Thyroid gland (tissue), 4 donors: Measurements from ENCODE around the gene CCDC15. TPM values are rescaled to one million over a fixed set of nuclear protein-coding genes. Genes with fewer than 3 reads are reported as not detected.

ENCODE experiments used
- DNase-seq, 2 donors: peaks; one replicate each; pipeline ENCODE4 v3.0.0-alpha.2; 2019
- H3K27ac ChIP-seq, 3 donors: fragments of 200-600 bp; sonication (generic); 1 replicate in 2 of 3; 2 replicates in 1 of 3; pipeline ENCODE4 v1.5.1; 2016 to 2019; ENCODE audit warnings: mild to moderate bottlenecking in 1 of 3, moderate library complexity in 1 of 3
- H3K27me3 ChIP-seq: fragments of 200-600 bp; sonication (generic); one replicate; pipeline ENCODE4 v1.5.1; 2019
- H3K36me3 ChIP-seq, 2 donors: fragments of 200-600 bp; sonication (generic); one replicate each; pipeline ENCODE4 v1.5.1; 2016 to 2019
- H3K4me1 ChIP-seq, 2 donors: fragments of 200-600 bp; sonication (generic); one replicate each; pipeline ENCODE4 v1.5.1; 2017 to 2019
- H3K4me3 ChIP-seq, 3 donors: fragments of 200-600 bp; sonication (generic); replicated peaks in 1 of 3; 1 replicate in 2 of 3; 2 replicates in 1 of 3; pipeline ENCODE4 v1.5.1; 2016; ENCODE audit warnings: mild to moderate bottlenecking in 1 of 3
- H3K9me3 ChIP-seq: fragments of 200-600 bp; sonication (generic); one replicate; pipeline ENCODE4 v1.5.1; 2017
- CTCF ChIP-seq, 6 experiments: fragments of 200-600 bp in 3 of 6; fragments of 450-650 bp in 3 of 6; sonication (generic) in 3 of 6; IDR thresholded peaks; one replicate each; pipeline ENCODE4 v1.5.1; 2016 to 2019; ENCODE audit warnings: antibody characterized with exemption in 6 of 6, mild to moderate bottlenecking in 2 of 6, inconsistent platforms in 1 of 6, moderate library complexity in 1 of 6
- POLR2A ChIP-seq, 2 donors: fragments of 450-650 bp; IDR thresholded peaks; one replicate each; pipeline ENCODE4 v1.6.1; 2017; ENCODE audit warnings: antibody characterized with exemption in 2 of 2, mild to moderate bottlenecking in 2 of 2, moderate library complexity in 1 of 2
- WGBS, 2 donors: methylation state at CpG; one replicate each; pipeline ENCODE4 v1.1.5; 2017; 5-methylcytosine and 5-hydroxymethylcytosine counted together
- intact Hi-C: fragments of 100-400 bp; cut with DNase I; formaldehyde crosslinking; loops from one replicate; pipeline ENCODE4 v1.15.1; 2023
- total RNA-seq, 4 donors: library from RNA; depleted of rRNA; stranded (reverse); fragments of >200 nt; gene quantifications; one replicate each; pipeline ENCODE4 v1.2.3, GENCODE V29; 2016

The CCDC15 gene
- total RNA-seq, 4 donors from 2014 or later: 0.33 to 2.8 (median 1.1) TPM

DNA sequence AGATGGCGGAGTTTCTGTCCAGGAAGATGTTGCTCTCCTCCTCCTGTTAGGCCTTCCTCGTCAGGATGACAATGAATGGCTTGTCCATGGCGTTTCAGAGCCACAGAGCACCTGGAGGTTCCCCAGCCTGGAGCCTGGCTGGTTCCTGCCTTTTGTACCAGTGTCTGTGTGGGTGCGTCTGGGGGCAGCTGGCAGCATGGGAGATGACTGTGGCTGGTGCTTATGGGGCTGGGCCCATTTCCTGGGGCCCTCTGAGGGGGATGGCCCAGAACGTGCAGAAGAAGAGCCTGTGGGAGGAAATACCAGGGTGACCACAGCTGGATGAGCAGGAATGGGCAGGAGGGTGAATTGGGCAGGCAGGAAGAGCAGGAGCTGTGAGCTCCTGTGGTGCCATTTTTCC, 115.8 kb downstream of the CCDC15 start:
- intact Hi-C loops: no loop called here
- DNase-seq: peak in 1 of 2 donors; percentile 0
- Histone ChIP-seq H3K27ac (no peak overlapping the region), H3K27me3 (no peaks in the 10 kb centered on the region), H3K4me1 (no peaks in the 10 kb centered on the region), H3K36me3 (no peaks in the 10 kb centered on the region), H3K9me3 (no peaks in the 10 kb centered on the region), H3K4me3 (no peak overlapping the region)
- TF ChIP-seq CTCF (IDR thresholded peaks at IDR 0.05) (no peak), POLR2A (IDR thresholded peaks at IDR 0.05) (no peak)
- 68 to 89% methylated on average over 3 to 5 of the region's 5 CpGs for WGBS, 2 donors

- DNase-seq: peak; percentile 31 to 32
- Histone ChIP-seq H3K4me1 (no peaks in the 10 kb centered on the region), H3K36me3 (no peaks in the 10 kb centered on the region), H3K27me3 (no peaks in the 10 kb centered on the region), H3K9me3 (no peaks in the 10 kb centered on the region), H3K27ac (no peak overlapping the region), H3K4me3 (no peak overlapping the region)
- WGBS, 2 donors: 67 to 83% methylated on average over 7 of the region's 7 CpGs
- intact Hi-C loops: no loop called here
- TF ChIP-seq CTCF (IDR thresholded peaks at IDR 0.05) (no peak), POLR2A (IDR thresholded peaks at IDR 0.05) (no peak)
Observed at GRCh38 chr11:125070699-125071254, 116.8 kb downstream of the CCDC15 start.

GRCh38 chr11:125071435-125071834, 117.4 kb downstream of the CCDC15 start:
- DNase-seq: peak in 1 of 2 donors; percentile 8
- no peaks in the 10 kb centered on the region for H3K36me3 ChIP-seq
- no peak overlapping the region for H3K4me3 ChIP-seq
- H3K4me1 ChIP-seq: no peaks in the 10 kb centered on the region
- TF ChIP-seq CTCF (IDR thresholded peaks at IDR 0.05) (no peak), POLR2A (IDR thresholded peaks at IDR 0.05) (no peak)
- intact Hi-C loops: no loop called here
- H3K27ac ChIP-seq: no peak overlapping the region
- no peaks in the 10 kb centered on the region for H3K27me3 ChIP-seq
- 24 to 37% methylated on average over 4 to 5 of the region's 5 CpGs for WGBS, 2 donors
- no peaks in the 10 kb centered on the region for H3K9me3 ChIP-seq

- 62 to 63% methylated on average over 6 of the region's 6 CpGs for WGBS, 2 donors
- H3K27ac ChIP-seq: no peak overlapping the region
- no peaks in the 10 kb centered on the region for H3K27me3 ChIP-seq
- H3K4me3 ChIP-seq: no peak overlapping the region
- DNase-seq: no peak
- intact Hi-C loops: no loop called here
- TF ChIP-seq POLR2A (IDR thresholded peaks at IDR 0.05) (no peak), CTCF (IDR thresholded peaks at IDR 0.05) (no peak)
- H3K4me1 ChIP-seq: no peaks in the 10 kb centered on the region
- H3K36me3 ChIP-seq: no peaks in the 10 kb centered on the region
- no peaks in the 10 kb centered on the region for H3K9me3 ChIP-seq
Observed at GRCh38 chr11:125071846-125072217, 117.8 kb downstream of the CCDC15 start.

DNA sequence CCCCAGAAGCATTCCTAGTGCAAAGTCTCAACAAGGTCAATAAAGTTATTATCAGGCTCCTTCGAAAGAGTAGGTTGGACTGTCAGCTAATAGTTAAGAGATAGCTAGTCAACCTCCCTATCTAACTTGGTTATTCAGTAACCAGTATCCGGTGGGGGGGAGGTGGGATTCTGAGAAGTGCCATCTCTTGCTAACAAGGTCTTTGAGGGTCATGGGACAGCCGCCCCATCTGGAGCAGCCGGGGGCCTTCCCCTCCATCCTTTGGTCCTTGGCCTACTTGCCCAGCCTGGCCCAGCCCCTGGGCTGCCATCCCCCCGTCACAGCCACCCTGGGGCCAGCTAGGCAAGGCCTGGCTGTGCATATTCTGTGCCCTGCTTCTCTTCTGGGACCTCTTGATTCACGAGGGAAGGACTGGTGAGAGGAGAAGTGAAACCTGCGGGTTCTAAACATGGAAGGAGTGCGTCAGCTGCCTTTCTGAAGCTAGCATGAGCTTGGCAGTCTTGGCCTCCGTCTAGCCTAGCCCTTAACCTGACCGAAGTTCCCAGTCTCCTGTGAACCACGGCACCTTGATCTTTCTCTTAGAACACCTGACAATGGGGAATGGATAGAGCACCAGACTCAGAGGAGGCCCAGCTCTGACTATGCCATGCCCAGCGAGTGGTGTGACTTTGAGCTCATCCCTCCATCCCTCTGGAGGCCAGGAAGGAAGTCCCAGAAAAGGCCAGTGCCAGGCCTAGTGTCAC, 118.4 kb downstream of the CCDC15 start:
- intact Hi-C loops: no loop called here
- H3K9me3 ChIP-seq: no peaks in the 10 kb centered on the region
- DNase-seq: peak in 1 of 2 donors; percentile 4
- H3K27ac ChIP-seq: no peak overlapping the region
- no peak overlapping the region for H3K4me3 ChIP-seq
- 89 to 94% methylated on average over 12 of the region's 12 CpGs for WGBS, 2 donors
- no peaks in the 10 kb centered on the region for H3K36me3 ChIP-seq
- no peaks in the 10 kb centered on the region for H3K4me1 ChIP-seq
- H3K27me3 ChIP-seq: no peaks in the 10 kb centered on the region
- TF ChIP-seq CTCF (IDR thresholded peaks at IDR 0.05): no peak
- TF ChIP-seq POLR2A (IDR thresholded peaks at IDR 0.05): no peak
